G401 (cell line): Measurements from ENCODE around the gene FOLR3. TPM values are rescaled to one million over a fixed set of nuclear protein-coding genes. Genes with fewer than 3 reads are reported as not detected.
"Not testable (repeated sequence)": the region's sequence is repeated elsewhere in the genome, so short reads cannot be mapped to it uniquely, and the experiment has no call there.

ENCODE experiments used
- DNase-seq: peaks from one replicate; pipeline ENCODE4 v3.0.0-alpha.2; 2015; ENCODE audit warnings: low spot score
- in situ Hi-C: cut with HindIII; loops from 2 replicates; pipeline ENCODE4 v1.10.0; 2016; ENCODE audit warnings: low sequenced_read_pairs, mixed read lengths
- total RNA-seq: library from RNA; depleted of rRNA; stranded (reverse); fragments of >200 nt; shearing (Covaris generic); gene quantifications from 2 replicates; pipeline ENCODE4 v1.2.3, GENCODE V29; 2014

FOLR3 gene
- total RNA-seq, 1 experiment from 2014 or later, result not detected

- in situ Hi-C loops, result no loop called here
- no peak for DNase-seq
Observed at GRCh38 chr11:72120930-72121329, 14.6 kb upstream of the FOLR3 start.

GRCh38 chr11:72122607-72123006 lies 12.9 kb upstream of the FOLR3 start:
- in situ Hi-C loops, result no loop called here
- no peak for DNase-seq

GRCh38 chr11:72123117-72123653 lies 12.3 kb upstream of the FOLR3 start:
- no peak for DNase-seq
- in situ Hi-C loops, result no loop called here

GRCh38 chr11:72124046-72124445 lies 11.5 kb upstream of the FOLR3 start:
- in situ Hi-C loops, result no loop called here
- DNase-seq, result no peak

GRCh38 chr11:72125956-72126355 lies 9.6 kb upstream of the FOLR3 start:
- no peak for DNase-seq
- in situ Hi-C loops, result no loop called here

GRCh38 chr11:72127923-72128322 lies 7.6 kb upstream of the FOLR3 start:
- no peak for DNase-seq
- in situ Hi-C loops, result no loop called here

- no peak for DNase-seq
- in situ Hi-C loops, result no loop called here
Observed at GRCh38 chr11:72129381-72129780, 6.1 kb upstream of the FOLR3 start.

GRCh38 chr11:72132646-72133045 lies 2.9 kb upstream of the FOLR3 start:
- in situ Hi-C loops, result no loop called here
- no peak for DNase-seq

GRCh38 chr11:72135891-72136683 lies 562 bp downstream of the FOLR3 start:
- DNase-seq, result no peak
- in situ Hi-C loops, result no loop called here

- in situ Hi-C loops, result no loop called here
Observed at GRCh38 chr11:72136684-72137262, 1.2 kb downstream of the FOLR3 start.

GRCh38 chr11:72138821-72139390 lies 3.4 kb downstream of the FOLR3 start:
- no peak for DNase-seq
- in situ Hi-C loops, result no loop called here

More at GRCh38 chr11:72136684-72137262, 1.2 kb downstream of the FOLR3 start:
- DNase-seq, result no peak

GRCh38 chr11:72139500-72139899 lies 4.0 kb downstream of the FOLR3 start:
- in situ Hi-C loops, result no loop called here
- no peak for DNase-seq

GRCh38 chr11:72140661-72141060 lies 5.1 kb downstream of the FOLR3 start:
- DNase-seq, result no peak
- in situ Hi-C loops, result no loop called here

GRCh38 chr11:72141066-72141465 lies 5.5 kb downstream of the FOLR3 start:
- in situ Hi-C loops, result no loop called here
- no peak for DNase-seq

GRCh38 chr11:72142086-72142485 lies 6.6 kb downstream of the FOLR3 start:
- DNase-seq, in situ Hi-C loops: not testable (repeated sequence)

- in situ Hi-C loops, DNase-seq: not testable (repeated sequence)
Observed at GRCh38 chr11:72142543-72142942, 7.0 kb downstream of the FOLR3 start.

- in situ Hi-C loops, result no loop called here
- no peak for DNase-seq
Observed at GRCh38 chr11:72144807-72145565, 9.5 kb downstream of the FOLR3 start.

GRCh38 chr11:72146625-72147024 lies 11.1 kb downstream of the FOLR3 start:
- in situ Hi-C loops, result no loop called here
- no peak for DNase-seq

- in situ Hi-C loops, result no loop called here
- DNase-seq, result no peak
Observed at GRCh38 chr11:72150882-72151281, 15.4 kb downstream of the FOLR3 start.

GRCh38 chr11:72153874-72154273 lies 18.3 kb downstream of the FOLR3 start:
- DNase-seq, in situ Hi-C loops: not testable (repeated sequence)
